H9 (cell line): ENCODE data around the gene CPA3. TPM values are rescaled to one million over a fixed set of nuclear protein-coding genes. Genes with fewer than 3 reads are reported as not detected.

Experiments used
- DNase-seq: peaks from one replicate; pipeline ENCODE4 v3.0.0-alpha.2; 2017
- H2AFZ ChIP-seq: one replicate; pipeline ENCODE4 v1.6.1; 2013; ENCODE audit warnings: mild to moderate bottlenecking, low read length, control low read depth, moderate library complexity
- H2AK5ac ChIP-seq: 2 replicates; pipeline ENCODE4 v1.6.1; 2013; ENCODE audit warnings: low read length, control low read depth, mixed read lengths; ENCODE audit not compliant: insufficient read length
- H2BK120ac ChIP-seq: one replicate; pipeline ENCODE4 v1.6.1; 2013; ENCODE audit warnings: low read depth, mild to moderate bottlenecking, low read length, control low read depth, inconsistent platforms; ENCODE audit not compliant: poor library complexity, severe bottlenecking
- H2BK12ac ChIP-seq: 2 replicates; pipeline ENCODE4 v1.6.1; 2013; ENCODE audit warnings: low read length, control low read depth, mixed read lengths, low read depth; ENCODE audit not compliant: insufficient read length
- H2BK15ac ChIP-seq: 2 replicates; pipeline ENCODE4 v1.6.1; 2013; ENCODE audit warnings: low read depth, low read length, control low read depth
- H2BK20ac ChIP-seq: one replicate; pipeline ENCODE4 v1.6.1; 2013; ENCODE audit warnings: low read depth, mild to moderate bottlenecking, low read length, control low read depth, inconsistent platforms; ENCODE audit not compliant: poor library complexity, severe bottlenecking
- H2BK5ac ChIP-seq: 2 replicates; pipeline ENCODE4 v1.6.1; 2013; ENCODE audit warnings: low read length, control low read depth, mixed read lengths; ENCODE audit not compliant: insufficient read length
- H3K14ac ChIP-seq: 2 replicates; pipeline ENCODE4 v1.6.1; 2013; ENCODE audit warnings: low read length, control low read depth; ENCODE audit not compliant: insufficient read depth
- H3K18ac ChIP-seq: 2 replicates; pipeline ENCODE4 v1.6.1; 2013; ENCODE audit warnings: low read depth, mild to moderate bottlenecking, mixed read lengths, low read length, control low read depth; ENCODE audit not compliant: insufficient read length
- H3K23ac ChIP-seq: 2 replicates; pipeline ENCODE4 v1.6.1; 2013; ENCODE audit warnings: low read length, control low read depth, mixed read lengths, low read depth; ENCODE audit not compliant: insufficient read length
- H3K23me2 ChIP-seq: 2 replicates; pipeline ENCODE4 v1.6.1; 2013; ENCODE audit warnings: low read depth, mild to moderate bottlenecking, mixed read lengths, low read length, control low read depth; ENCODE audit not compliant: insufficient read length, poor library complexity, severe bottlenecking
- H3K27ac ChIP-seq: 2 replicates; pipeline ENCODE4 v1.5.1; 2013; ENCODE audit warnings: low read length, control low read depth, mixed read lengths, low read depth; ENCODE audit not compliant: insufficient read length
- H3K27me3 ChIP-seq: 2 replicates; pipeline ENCODE4 v1.6.1; 2013; ENCODE audit warnings: low read length, control low read depth, inconsistent platforms; ENCODE audit not compliant: insufficient read depth
- H3K4ac ChIP-seq: 2 replicates; pipeline ENCODE4 v1.6.1; 2013; ENCODE audit warnings: low read depth, mild to moderate bottlenecking, control low read depth, inconsistent platforms, low read length, moderate library complexity
- H3K4me1 ChIP-seq: 2 replicates; pipeline ENCODE4 v1.6.1; 2013; ENCODE audit warnings: low read length, control low read depth, inconsistent platforms; ENCODE audit not compliant: insufficient read depth
- H3K4me2 ChIP-seq: 2 replicates; pipeline ENCODE4 v1.6.1; 2013; ENCODE audit warnings: low read length, control low read depth, mixed read lengths; ENCODE audit not compliant: insufficient read length, insufficient read depth
- H3K56ac ChIP-seq: 2 replicates; pipeline ENCODE4 v1.6.1; 2013; ENCODE audit warnings: low read depth, mild to moderate bottlenecking, mixed read lengths, low read length, control low read depth; ENCODE audit not compliant: insufficient read length
- H3K79me1 ChIP-seq: 2 replicates; pipeline ENCODE4 v1.6.1; 2013; ENCODE audit warnings: low read depth, mild to moderate bottlenecking, moderate library complexity, low read length, control low read depth, inconsistent platforms; ENCODE audit not compliant: insufficient read depth, poor library complexity, severe bottlenecking
- H3K79me2 ChIP-seq: 2 replicates; pipeline ENCODE4 v1.6.1; 2013; ENCODE audit warnings: low read length, control low read depth, inconsistent platforms; ENCODE audit not compliant: insufficient read depth
- H3K9ac ChIP-seq: 2 replicates; pipeline ENCODE4 v1.6.1; 2013; ENCODE audit warnings: low read length, control low read depth, mixed read lengths; ENCODE audit not compliant: insufficient read length; ENCODE audit errors: extremely low read depth
- H3K9me3 ChIP-seq: one replicate; pipeline ENCODE4 v1.6.1; 2013; ENCODE audit warnings: low read depth, low read length, inconsistent platforms; ENCODE audit not compliant: control insufficient read depth
- H3T11ph ChIP-seq: one replicate; pipeline ENCODE4 v1.6.1; 2013; ENCODE audit warnings: mild to moderate bottlenecking, low read length, control low read depth, inconsistent platforms
- H4K20me1 ChIP-seq: one replicate; pipeline ENCODE4 v1.6.1; 2013; ENCODE audit not compliant: control insufficient read depth, insufficient read length, insufficient read depth
- H4K5ac ChIP-seq: 2 replicates; pipeline ENCODE4 v1.6.1; 2013; ENCODE audit warnings: low read depth, mild to moderate bottlenecking, mixed read lengths, low read length, control low read depth; ENCODE audit not compliant: insufficient read length
- H4K8ac ChIP-seq: replicated peaks from 2 replicates; pipeline ENCODE4 v1.6.1; 2013; ENCODE audit warnings: low read length, control low read depth, mixed read lengths, low read depth; ENCODE audit not compliant: insufficient read length
- H4K91ac ChIP-seq: 2 replicates; pipeline ENCODE4 v1.6.1; 2013; ENCODE audit warnings: low read depth, mild to moderate bottlenecking, moderate library complexity, mixed read lengths, low read length, control low read depth; ENCODE audit not compliant: insufficient read length
- H3K27ac Mint-ChIP-seq, 3 experiments: 2 replicates in 2 of 3; 3 replicates in 1 of 3; pipeline ENCODE4 v1.8.0; 2020 to 2021; ENCODE audit warnings: mixed read lengths in 3 of 3, mild to moderate bottlenecking in 1 of 3, moderate library complexity in 1 of 3
- H3K27me3 Mint-ChIP-seq: 2 replicates; pipeline ENCODE4 v1.8.0; 2021; ENCODE audit warnings: low read depth, mild to moderate bottlenecking, moderate library complexity, mixed read lengths
- H3K36me3 Mint-ChIP-seq, 3 experiments: 2 replicates in 2 of 3; 3 replicates in 1 of 3; pipeline ENCODE4 v1.8.0; 2020 to 2021; ENCODE audit warnings: low read depth in 3 of 3, mixed read lengths in 3 of 3; ENCODE audit not compliant: insufficient read depth in 1 of 3
- H3K4me1 Mint-ChIP-seq, 2 experiments: 2 replicates each; pipeline ENCODE4 v1.8.0; 2020; ENCODE audit warnings: mixed read lengths in 2 of 2
- H3K4me3 Mint-ChIP-seq, 2 experiments: 2 replicates in 1 of 2; 3 replicates in 1 of 2; pipeline ENCODE4 v1.8.0; 2020 to 2021; ENCODE audit warnings: mild to moderate bottlenecking in 2 of 2, mixed read lengths in 2 of 2, moderate library complexity in 1 of 2
- H3K9me3 Mint-ChIP-seq, 2 experiments: 2 replicates in 1 of 2; 3 replicates in 1 of 2; pipeline ENCODE4 v1.8.0; 2020; ENCODE audit warnings: mild to moderate bottlenecking in 2 of 2, mixed read lengths in 2 of 2, moderate library complexity in 1 of 2
- CTCF ChIP-seq: fragments of 200-600 bp; sonication (generic); conservative IDR thresholded peaks from 3 replicates; pipeline ENCODE4 v1.8.0; 2021; ENCODE audit warnings: antibody characterized with exemption, mild to moderate bottlenecking
- WGBS: extraction: QIAGEN DNeasy Blood & Tissue Kit; methylation state at CpG from one replicate; pipeline ENCODE4 v1.1.7; 2013; ENCODE audit warnings: missing lambda C conversion rate, low lambda C conversion rate, mixed read lengths; ENCODE audit not compliant: insufficient read length; ENCODE audit errors: extremely low coverage; 5-methylcytosine and 5-hydroxymethylcytosine counted together
- total RNA-seq: library from RNA; stranded (reverse); gene quantifications from 2 replicates; pipeline ENCODE4 v1.2.1, GENCODE V29; 2021

Gene CPA3
- total RNA-seq, 1 experiment from 2014 or later = not detected

GRCh38 chr3:148903022-148903442 is 37.9 kb downstream of the CPA3 start:
- Mint-ChIP-seq H3K27ac (no peak overlapping the region), H3K4me3 (no peak overlapping the region), H3K4me1 (no peaks in the 10 kb centered on the region), H3K36me3 (no peaks in the 10 kb centered on the region), H3K27me3 (no peaks in the 10 kb centered on the region; the same call in 1 of the 2 replicates), H3K9me3 (no peaks in the 10 kb centered on the region)
- no CpG with 5 or more reads among the region's 2 CpGs for WGBS
- no peak overlapping the region for H2BK20ac ChIP-seq
- no peak overlapping the region for H4K5ac ChIP-seq
- no peak overlapping the region for H3K23ac ChIP-seq
- no peak overlapping the region for H2BK12ac ChIP-seq
- no peak overlapping the region for H3K9ac ChIP-seq
- no peaks in the 10 kb centered on the region for H3K23me2 ChIP-seq
- H3K79me2 ChIP-seq = no peaks in the 10 kb centered on the region
- H3K4ac ChIP-seq = no peak overlapping the region
- no peak overlapping the region for H3K18ac ChIP-seq
- H3K9me3 ChIP-seq = no peaks in the 10 kb centered on the region
- TF ChIP-seq CTCF = no peak
- H3T11ph ChIP-seq = no peak overlapping the region
- H4K8ac ChIP-seq = no peak overlapping the region
- no peak overlapping the region for H2BK5ac ChIP-seq
- no peaks in the 10 kb centered on the region for H3K4me1 ChIP-seq
- no peak overlapping the region for H4K91ac ChIP-seq
- no peaks in the 10 kb centered on the region for H3K79me1 ChIP-seq
- H3K14ac ChIP-seq = no peak overlapping the region
- H3K56ac ChIP-seq = no peak overlapping the region
- no peak overlapping the region for H2BK15ac ChIP-seq
- no peak overlapping the region for H2BK120ac ChIP-seq
- DNase-seq = no peak
- no peaks in the 10 kb centered on the region for H3K27me3 ChIP-seq
- H3K4me2 ChIP-seq = no peak overlapping the region
- no peaks in the 10 kb centered on the region for H4K20me1 ChIP-seq
- no peak overlapping the region for H2AFZ ChIP-seq
- H3K27ac ChIP-seq = no peak overlapping the region
- no peak overlapping the region for H2AK5ac ChIP-seq
